H1 (cell line): ENCODE results near the gene DCAF15. TPM values are rescaled to one million over a fixed set of nuclear protein-coding genes. Genes with fewer than 3 reads are reported as not detected.

ENCODE experiments used
- CTCF ChIA-PET: fragments of 300-600 bp; sonication (Branson Sonifier 250); formaldehyde crosslinking; loops from one replicate; lab custom pipeline; 2021; ENCODE audit not compliant: partially characterized antibody; lab: Charles Lee
- POLR2A ChIA-PET: fragments of 300-600 bp; sonication (Branson Sonifier 250); formaldehyde crosslinking; loops from one replicate; lab custom pipeline; 2021; ENCODE audit warnings: inconsistent platforms; ENCODE audit not compliant: partially characterized antibody; lab: Charles Lee
- DNase-seq, 2 experiments: peaks; one replicate each; pipeline versions ENCODE4 v3.0.0 to v3.0.0-alpha.2; 2010 to 2022; ENCODE audit warnings: low spot score in 2 of 2, low read depth in 1 of 2, mixed read lengths in 1 of 2
- FAIRE-seq: peaks from 2 replicates; lab custom pipeline; 2011; peaks lifted over from hg19 to GRCh38; lab: Jason Lieb, UNC
- H2AFZ ChIP-seq: 2 replicates; pipeline ENCODE4 v1.8.1; 2012; ENCODE audit warnings: low read length, inconsistent platforms
- H2AK5ac ChIP-seq: 2 replicates; pipeline ENCODE4 v1.6.1; 2013; ENCODE audit warnings: low read depth, low read length
- H2BK120ac ChIP-seq: replicated peaks from 2 replicates; pipeline ENCODE3; 2013; ENCODE audit warnings: low read depth, low read length, inconsistent platforms
- H2BK12ac ChIP-seq: 2 replicates; pipeline ENCODE4 v1.6.1; 2013; ENCODE audit warnings: low read depth, low read length
- H2BK15ac ChIP-seq: 2 replicates; pipeline ENCODE4 v1.6.1; 2013; ENCODE audit warnings: low read length
- H2BK20ac ChIP-seq: 2 replicates; pipeline ENCODE4 v1.6.1; 2013; ENCODE audit warnings: low read length
- H2BK5ac ChIP-seq: 2 replicates; pipeline ENCODE4 v1.6.1; 2013; ENCODE audit warnings: low read depth, low read length
- H3K14ac ChIP-seq: 2 replicates; pipeline ENCODE4 v1.6.1; 2013; ENCODE audit warnings: inconsistent platforms; ENCODE audit not compliant: insufficient read length
- H3K18ac ChIP-seq: 2 replicates; pipeline ENCODE4 v1.6.1; 2013; ENCODE audit warnings: low read length; ENCODE audit errors: extremely low read depth
- H3K23ac ChIP-seq: 2 replicates; pipeline ENCODE4 v1.6.1; 2013; ENCODE audit warnings: inconsistent platforms; ENCODE audit not compliant: insufficient read length
- H3K23me2 ChIP-seq: 2 replicates; pipeline ENCODE4 v1.6.1; 2013; ENCODE audit warnings: low read depth, low read length
- H3K27ac ChIP-seq: 2 replicates; pipeline ENCODE4 v1.6.1; 2011; ENCODE audit warnings: low read depth, low read length, inconsistent platforms
- H3K27me3 ChIP-seq, 4 experiments: replicated peaks in 1 of 4; 1 replicate in 1 of 4; 2 replicates in 3 of 4; pipeline versions ENCODE4 v1.6.1 to v1.8.1; 2011 to 2013; ENCODE audit warnings: low read length in 3 of 4, mild to moderate bottlenecking in 3 of 4, inconsistent platforms in 2 of 4, mixed read lengths in 2 of 4, moderate library complexity in 1 of 4; ENCODE audit not compliant: control insufficient read depth in 3 of 4, insufficient read depth in 3 of 4; ENCODE audit errors: extremely low read depth in 1 of 4
- H3K36me3 ChIP-seq, 4 experiments: 2 replicates each; pipeline versions ENCODE4 v1.6.1 to v1.8.1; 2011 to 2013; ENCODE audit warnings: mild to moderate bottlenecking in 4 of 4, low read length in 3 of 4, moderate library complexity in 2 of 4, control low read depth in 1 of 4, inconsistent platforms in 1 of 4; ENCODE audit not compliant: insufficient read depth in 4 of 4, control insufficient read depth in 2 of 4
- H3K4ac ChIP-seq: replicated peaks from 2 replicates; pipeline ENCODE3; 2013; ENCODE audit warnings: low read length, low read depth, mixed read lengths, inconsistent platforms; ENCODE audit not compliant: insufficient read length
- H3K4me1 ChIP-seq, 4 experiments: replicated peaks in 1 of 4; 1 replicate in 1 of 4; 2 replicates in 3 of 4; pipeline versions ENCODE4 v1.6.1 to v1.8.1; 2011 to 2013; ENCODE audit warnings: low read length in 3 of 4, inconsistent platforms in 2 of 4, mixed read lengths in 1 of 4; ENCODE audit not compliant: insufficient read depth in 4 of 4, control insufficient read depth in 3 of 4
- H3K4me2 ChIP-seq, 2 experiments: 2 replicates each; pipeline versions ENCODE4 v1.6.1 to v1.8.1; 2011 to 2013; ENCODE audit warnings: low read depth in 2 of 2, low read length in 2 of 2, control low read depth in 1 of 2, inconsistent platforms in 1 of 2, mild to moderate bottlenecking in 1 of 2; ENCODE audit not compliant: insufficient read depth in 1 of 2
- H3K4me3 ChIP-seq, 4 experiments: fragments of 200-600, 300-600 bp in 1 of 4; sonication (generic), shearing (Covaris generic), sonication (Bioruptor Twin) in 1 of 4; 2 replicates each; pipeline versions ENCODE4 v1.5.1 to v1.8.1; 2011 to 2016; ENCODE audit warnings: low read length in 4 of 4, low read depth in 3 of 4, control low read depth in 2 of 4, inconsistent platforms in 2 of 4, mild to moderate bottlenecking in 2 of 4, mixed read lengths in 1 of 4, moderate library complexity in 1 of 4; ENCODE audit not compliant: insufficient read depth in 2 of 4; ENCODE audit errors: extremely low read depth in 1 of 4
- H3K56ac ChIP-seq: replicated peaks from 2 replicates; pipeline ENCODE3; 2013; ENCODE audit warnings: low read depth, mild to moderate bottlenecking, mixed read lengths, low read length, inconsistent platforms; ENCODE audit not compliant: insufficient read length
- H3K79me1 ChIP-seq: 2 replicates; pipeline ENCODE4 v1.6.1; 2013; ENCODE audit warnings: low read depth, low read length, control low read depth
- H3K79me2 ChIP-seq, 2 experiments: 2 replicates each; pipeline versions ENCODE4 v1.6.1 to v1.8.1; 2012 to 2013; ENCODE audit warnings: low read length in 2 of 2, mild to moderate bottlenecking in 2 of 2, inconsistent platforms in 1 of 2; ENCODE audit not compliant: insufficient read depth in 2 of 2, control insufficient read depth in 1 of 2
- H3K9ac ChIP-seq, 4 experiments: replicated peaks in 1 of 4; 1 replicate in 1 of 4; 2 replicates in 3 of 4; pipeline versions ENCODE4 v1.6.1 to v1.8.1; 2011 to 2013; ENCODE audit warnings: low read depth in 3 of 4, low read length in 3 of 4, control low read depth in 2 of 4, mild to moderate bottlenecking in 2 of 4, moderate library complexity in 2 of 4, inconsistent platforms in 1 of 4; ENCODE audit errors: extremely low read depth in 1 of 4
- H3K9me3 ChIP-seq, 2 experiments: 2 replicates each; pipeline versions ENCODE4 v1.6.1 to v1.8.1; 2012 to 2013; ENCODE audit warnings: mild to moderate bottlenecking in 2 of 2, moderate library complexity in 2 of 2, control low read depth in 1 of 2, inconsistent platforms in 1 of 2, low read depth in 1 of 2, low read length in 1 of 2, mixed read lengths in 1 of 2; ENCODE audit not compliant: insufficient read depth in 2 of 2
- H4K20me1 ChIP-seq, 2 experiments: replicated peaks in 1 of 2; 2 replicates each; pipeline versions ENCODE3 to v1.8.1; 2011 to 2013; ENCODE audit warnings: inconsistent platforms in 2 of 2, low read length in 2 of 2, mild to moderate bottlenecking in 1 of 2; ENCODE audit not compliant: insufficient read depth in 2 of 2, control insufficient read depth in 1 of 2
- H4K5ac ChIP-seq: 2 replicates; pipeline ENCODE4 v1.6.1; 2013; ENCODE audit warnings: low read length, low read depth, mixed read lengths, inconsistent platforms; ENCODE audit not compliant: insufficient read length
- H4K8ac ChIP-seq: 2 replicates; pipeline ENCODE4 v1.8.0; 2013; ENCODE audit warnings: mild to moderate bottlenecking, moderate library complexity, low read length, inconsistent platforms; ENCODE audit not compliant: insufficient read depth; ENCODE audit errors: extremely low read depth
- H4K91ac ChIP-seq: replicated peaks from 2 replicates; pipeline ENCODE3; 2013; ENCODE audit warnings: low read length, mixed read lengths, inconsistent platforms; ENCODE audit not compliant: insufficient read length
- ASH2L ChIP-seq: fragments of 200-600, 300-600 bp; sonication (generic); IDR thresholded peaks from one replicate; pipeline ENCODE4 v1.7.1; 2017; ENCODE audit warnings: low read length
- BCL11A ChIP-seq, 2 experiments: IDR thresholded peaks; one replicate each; pipeline ENCODE4 v1.6.1; 2011; ENCODE audit warnings: low read depth in 2 of 2, low read length in 2 of 2, mild to moderate bottlenecking in 2 of 2
- E2F6 ChIP-seq: IDR thresholded peaks from 2 replicates; pipeline ENCODE4 v1.6.1; 2012; ENCODE audit warnings: inconsistent platforms
- EP300 ChIP-seq, 2 experiments: IDR thresholded peaks; 1 replicate in 1 of 2; 2 replicates in 1 of 2; pipeline ENCODE4 v1.6.1; 2011 to 2012; ENCODE audit warnings: low read depth in 2 of 2, low read length in 2 of 2, mild to moderate bottlenecking in 2 of 2, borderline replicate concordance in 1 of 2, inconsistent platforms in 1 of 2, moderate library complexity in 1 of 2
- GABPA ChIP-seq: IDR thresholded peaks from 2 replicates; pipeline ENCODE4 v1.6.1; 2011; ENCODE audit warnings: mild to moderate bottlenecking, low read length, moderate library complexity, borderline replicate concordance; ENCODE audit not compliant: insufficient read depth
- NANOG ChIP-seq: IDR thresholded peaks from 2 replicates; pipeline ENCODE4 v1.6.1; 2011; ENCODE audit warnings: low read length, low read depth, mild to moderate bottlenecking, inconsistent platforms; ENCODE audit not compliant: insufficient read depth, poor library complexity, severe bottlenecking
- PHF8 ChIP-seq: fragments of 200-600 bp; sonication (generic); conservative IDR thresholded peaks from 2 replicates; pipeline ENCODE4 v1.7.1; 2012; ENCODE audit warnings: low read depth, mild to moderate bottlenecking, inconsistent platforms, low read length, moderate library complexity
- RFX5 ChIP-seq: IDR thresholded peaks from 2 replicates; pipeline ENCODE4 v1.6.1; 2011; ENCODE audit warnings: low read depth, low read length, improper control_type of control experiment, borderline replicate concordance
- SIN3A ChIP-seq, 2 experiments: IDR thresholded peaks in 1 of 2; conservative IDR thresholded peaks in 1 of 2; 2 replicates each; pipeline ENCODE4 v1.6.1; 2011 to 2012; ENCODE audit warnings: low read length in 2 of 2, improper control_type of control experiment in 1 of 2, low read depth in 1 of 2, mild to moderate bottlenecking in 1 of 2
- TAF1 ChIP-seq: IDR thresholded peaks from 2 replicates; pipeline ENCODE4 v1.6.1; 2011; ENCODE audit warnings: mild to moderate bottlenecking, low read depth, low read length
- TBP ChIP-seq: IDR thresholded peaks from 2 replicates; pipeline ENCODE4 v1.6.1; 2011; ENCODE audit warnings: low read depth, low read length, improper control_type of control experiment
- WGBS, 2 experiments: shearing (Covaris generic) in 1 of 2; methylation state at CpG; one replicate each; pipeline versions ENCODE4 v1.1.6 to v1.1.7; 2013 to 2015; ENCODE audit warnings: low lambda C conversion rate in 2 of 2, mixed read lengths in 2 of 2, inconsistent platforms in 1 of 2, low coverage in 1 of 2, missing lambda C conversion rate in 1 of 2; ENCODE audit not compliant: insufficient replicate concordance in 2 of 2, insufficient coverage in 1 of 2, insufficient read length in 1 of 2; ENCODE audit errors: extremely low coverage in 1 of 2, missing lambda C conversion rate in 1 of 2; 5-methylcytosine and 5-hydroxymethylcytosine counted together
- polyA plus RNA-seq, 7 experiments: library from polyadenylated mRNA; depleted of rRNA in 3 of 7; stranded (reverse) in 5 of 7; unstranded in 2 of 7; fragments of >200 nt in 5 of 7; fragments of 200-250 nt in 2 of 7; gene quantifications; 1 replicate in 5 of 7; 2 replicates in 1 of 7; 4 replicates in 1 of 7; pipeline versions ENCODE4 v1.2.1 to v1.2.3, GENCODE V29; 2011 to 2013; ENCODE audit warnings: missing spikeins in 2 of 7, mixed read lengths in 2 of 7
- total RNA-seq: library from RNA; stranded (reverse); fragmentation: NEBNext Ultra II Directional; extraction: Animal tissue kit (Norgen Biotek cat#: 25700); gene quantifications from 2 replicates; pipeline ENCODE4 v1.2.1, GENCODE V29; 2021

The DCAF15 gene
- total and polyA plus RNA-seq, 2 of the 8 experiments (the other 6 are each of a cell fraction or from before 2014, with no cell fraction given), result 68.7 to 80.8 TPM

DNA sequence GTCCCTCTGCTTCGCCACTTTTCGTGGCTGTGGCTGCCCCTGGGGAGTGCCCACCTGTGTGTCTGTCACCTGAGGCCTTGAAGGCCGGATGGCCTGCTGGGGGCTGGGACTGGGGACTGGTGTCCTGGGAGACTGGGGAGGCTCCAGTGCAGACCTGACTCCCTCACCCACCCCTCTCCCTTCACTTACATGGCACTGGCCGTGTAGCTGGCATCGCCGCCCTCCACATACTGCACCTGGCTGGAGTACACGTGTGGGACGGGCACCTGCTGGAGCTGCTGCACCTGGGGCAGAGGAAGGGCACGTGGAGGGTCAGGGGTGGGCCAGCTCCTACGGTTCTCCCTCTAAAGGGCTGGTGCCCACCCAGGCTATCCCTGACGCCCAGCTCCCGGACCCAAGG, 25.5 kb downstream of the DCAF15 start:
- no peak overlapping the region for H3K23ac ChIP-seq
- WGBS, 2 experiments, result 90% methylated on average over 10 of the region's 12 CpGs; no CpG with 5 or more reads in 1 of the 2 experiments
- peaks cover 0 to 9% (median under 1%) of the 10 kb centered on the region in 4 experiments; a peak in 2 of 8 replicates for H3K36me3 ChIP-seq
- peak overlapping the region; percentile 80; the same call in 1 of the 2 replicates for H2BK12ac ChIP-seq
- H3K23me2 ChIP-seq, result peaks cover 2% of the 10 kb centered on the region; the same call in 1 of the 2 replicates
- TF ChIP-seq RFX5, result no peak
- no peak for TF ChIP-seq TAF1
- TF ChIP-seq GABPA, result no peak
- TF ChIP-seq SIN3A (conservative IDR thresholded peaks at IDR 0.05 in 1 of 2, IDR thresholded peaks at IDR 0.05 in 1 of 2; ENCODE audit: low read depth in 1 of 2, low read length in 2 of 2), result no peak
- no peak for TF ChIP-seq NANOG
- TF ChIP-seq E2F6, result no peak
- TF ChIP-seq TBP, result no peak
- no peak for TF ChIP-seq EP300 (IDR thresholded peaks at IDR 0.05; ENCODE audit: borderline replicate concordance in 1 of 2, low read depth in 2 of 2, low read length in 2 of 2)
- no peak for TF ChIP-seq ASH2L
- TF ChIP-seq BCL11A (IDR thresholded peaks at IDR 0.05; ENCODE audit: low read depth in 2 of 2, low read length in 2 of 2), result no peak
- no peak for TF ChIP-seq PHF8
- H2AFZ ChIP-seq, result no peak overlapping the region
- no peak overlapping the region for H3K56ac ChIP-seq
- POLR2A ChIA-PET, result interaction anchor here (0.7 to 4.3 kb wide), 11 partner anchors 10 to 472 kb away, joined by 3 to 34 read pairs (median 5); partner anchors contain the start of genes CACNA1A, DCAF15, PODNL1 and RFX1
- no peaks in the 10 kb centered on the region for H3K79me2 ChIP-seq
- H3K14ac ChIP-seq, result no peak overlapping the region
- peak overlapping the region; percentile 65 for H3K4ac ChIP-seq
- H3K4me2 ChIP-seq, result peak overlapping the region; percentile 57 to 63
- peak overlapping the region; percentile 95 for H4K91ac ChIP-seq
- H4K5ac ChIP-seq, result no peak overlapping the region
- peaks cover 0 to 14% (median 8%) of the 10 kb centered on the region in 4 experiments; a peak in 3 of 7 replicates for H3K4me1 ChIP-seq
- no peak overlapping the region for H3K9ac ChIP-seq
- no peaks in the 10 kb centered on the region for H3K27me3 ChIP-seq
- H3K4me3 ChIP-seq, result peak overlapping the region in 1 of 4 experiments; percentile 70; a peak in 2 of 8 replicates
- H4K20me1 ChIP-seq, result no peaks in the 10 kb centered on the region
- peak overlapping the region; percentile 81; the same call in 1 of the 2 replicates for H2BK5ac ChIP-seq
- H2AK5ac ChIP-seq, result peak overlapping the region; percentile 86; the same call in 1 of the 2 replicates
- peak overlapping the region; percentile 88; the same call in 1 of the 2 replicates for H2BK15ac ChIP-seq
- H3K27ac ChIP-seq, result peak overlapping the region; percentile 56; the same call in 1 of the 2 replicates
- H4K8ac ChIP-seq, result peak overlapping the region; percentile 81; the same call in 1 of the 2 replicates
- CTCF ChIA-PET, result interaction anchor here (0.5 to 10.3 kb wide), 15 partner anchors 9 to 504 kb away, joined by 3 to 77 read pairs (median 4); partner anchors contain the start of gene IL27RA
- H2BK20ac ChIP-seq, result 0 out of 2 replicates have a peak overlapping the region, but pooled peaks have one; percentile 32
- H3K18ac ChIP-seq, result peak overlapping the region; percentile 19; the same call in 1 of the 2 replicates
- no peaks in the 10 kb centered on the region for H3K9me3 ChIP-seq
- no peak overlapping the region for H2BK120ac ChIP-seq
- H3K79me1 ChIP-seq, result no peaks in the 10 kb centered on the region
- DNase-seq, result no peak
- FAIRE-seq, result no peak
